Endothelial cell of umbilical vein (primary cell): ENCODE results near the gene CRB1. TPM values are rescaled to one million over a fixed set of nuclear protein-coding genes. Genes with fewer than 3 reads are reported as not detected.

Experiments used
- BruUV-seq: library from RNA; stranded (reverse); fragments of 400-500 nt; replicated peaks from 2 replicates; lab custom pipeline; 2021; lab: Mats Ljungman, UMichigan
- CTCF ChIA-PET: fragments of 300-600, 350-600 bp; sonication (Branson Sonifier 250); formaldehyde crosslinking; loops from one replicate; lab custom pipeline; 2021; ENCODE audit warnings: antibody characterized with exemption, inconsistent platforms; lab: Charles Lee
- POLR2A ChIA-PET: fragments of 300-600, 350-600 bp; sonication (Branson Sonifier 250); formaldehyde crosslinking; loops from one replicate; lab custom pipeline; 2021; ENCODE audit warnings: antibody characterized with exemption, inconsistent platforms; lab: Charles Lee
- DNase-seq: peaks from one replicate; pipeline ENCODE4 v3.0.0-alpha.2; 2011; ENCODE audit warnings: low read depth, low spot score
- FAIRE-seq: peaks from 2 replicates; lab custom pipeline; 2011; peaks lifted over from hg19 to GRCh38; lab: Jason Lieb, UNC
- H2AFZ ChIP-seq: 2 replicates; pipeline ENCODE4 v1.6.0; 2012; ENCODE audit warnings: low read depth, low read length, control low read depth, inconsistent platforms
- H3K27ac ChIP-seq: 2 replicates; pipeline ENCODE4 v1.5.1; 2011; ENCODE audit warnings: low read depth, mild to moderate bottlenecking, control low read depth, low read length, moderate library complexity; ENCODE audit not compliant: insufficient read depth
- H3K27me3 ChIP-seq, 2 experiments: 2 replicates each; pipeline versions ENCODE4 v1.6.0 to v1.6.1; 2011; ENCODE audit warnings: low read length in 2 of 2, mixed read lengths in 1 of 2; ENCODE audit not compliant: control insufficient read depth in 2 of 2, insufficient read depth in 2 of 2
- H3K36me3 ChIP-seq, 2 experiments: 2 replicates in 1 of 2; 3 replicates in 1 of 2; pipeline ENCODE4 v1.5.1; 2011; ENCODE audit warnings: low read length in 2 of 2, mild to moderate bottlenecking in 1 of 2, moderate library complexity in 1 of 2; ENCODE audit not compliant: control insufficient read depth in 2 of 2, insufficient read depth in 2 of 2; ENCODE audit errors: extremely low read depth in 1 of 2
- H3K4me1 ChIP-seq: 3 replicates; pipeline ENCODE4 v1.5.1; 2011; ENCODE audit warnings: mild to moderate bottlenecking, low read length; ENCODE audit not compliant: control insufficient read depth, insufficient read depth; ENCODE audit errors: extremely low read depth
- H3K4me2 ChIP-seq: 2 replicates; pipeline ENCODE4 v1.6.1; 2011; ENCODE audit warnings: low read length, control low read depth, mixed read lengths; ENCODE audit not compliant: insufficient read depth
- H3K4me3 ChIP-seq, 3 experiments: fragments of 200-600 bp in 1 of 3; sonication (generic), shearing (Covaris generic) in 1 of 3; replicated peaks in 1 of 3; 2 replicates each; pipeline ENCODE4 v1.5.1; 2011 to 2016; ENCODE audit warnings: control low read depth in 3 of 3, low read length in 3 of 3, mild to moderate bottlenecking in 2 of 3, inconsistent platforms in 1 of 3, low read depth in 1 of 3, moderate library complexity in 1 of 3; ENCODE audit not compliant: insufficient read depth in 1 of 3
- H3K79me2 ChIP-seq: 2 replicates; pipeline ENCODE4 v1.6.0; 2012; ENCODE audit warnings: low read length, inconsistent platforms; ENCODE audit not compliant: control insufficient read depth, insufficient read depth
- H3K9ac ChIP-seq: replicated peaks from 2 replicates; pipeline ENCODE3; 2011; ENCODE audit warnings: low read length, control low read depth; ENCODE audit not compliant: insufficient read depth; ENCODE audit errors: extremely low read depth
- H3K9me1 ChIP-seq: replicated peaks from 3 replicates; pipeline ENCODE4 v1.6.0; 2011; ENCODE audit warnings: mild to moderate bottlenecking, low read length; ENCODE audit not compliant: control insufficient read depth, insufficient read depth; ENCODE audit errors: extremely low read depth
- H3K9me3 ChIP-seq: replicated peaks from 2 replicates; pipeline ENCODE4 v1.5.1; 2012; ENCODE audit warnings: low read length, inconsistent platforms; ENCODE audit not compliant: control insufficient read depth, insufficient read depth
- H4K20me1 ChIP-seq: replicated peaks from 2 replicates; pipeline ENCODE3; 2011; ENCODE audit warnings: mild to moderate bottlenecking, low read length; ENCODE audit not compliant: control insufficient read depth, insufficient read depth; ENCODE audit errors: extremely low read depth
- EZH2 ChIP-seq: IDR thresholded peaks from 2 replicates; pipeline ENCODE4 v1.6.1; 2012; ENCODE audit warnings: borderline replicate concordance, low read depth, mild to moderate bottlenecking, moderate library complexity, low read length, inconsistent platforms; ENCODE audit not compliant: severe bottlenecking
- FOS ChIP-seq: IDR thresholded peaks from 2 replicates; pipeline ENCODE4 v1.6.1; 2011; ENCODE audit warnings: mild to moderate bottlenecking, low read length, moderate library complexity, borderline replicate concordance; ENCODE audit not compliant: insufficient read depth
- GATA2 ChIP-seq: IDR thresholded peaks from 2 replicates; pipeline ENCODE4 v1.7.0; 2011; ENCODE audit warnings: low read depth, mild to moderate bottlenecking, moderate library complexity, mixed read lengths, low read length; ENCODE audit not compliant: insufficient read length, insufficient read depth
- JUN ChIP-seq: IDR thresholded peaks from 2 replicates; pipeline ENCODE4 v1.6.1; 2011; ENCODE audit warnings: borderline replicate concordance, low read depth; ENCODE audit not compliant: insufficient read length, insufficient read depth
- MYC ChIP-seq: IDR thresholded peaks from one replicate; pipeline ENCODE4 v1.6.1; 2011; ENCODE audit warnings: mild to moderate bottlenecking, low read depth, low read length
- POLR2A ChIP-seq: IDR thresholded peaks from 2 replicates; pipeline ENCODE4 v1.6.1; 2012; ENCODE audit warnings: low read depth, mild to moderate bottlenecking, control low read depth, low read length
- POLR2AphosphoS5 ChIP-seq: IDR thresholded peaks from 2 replicates; pipeline ENCODE4 v1.6.1; 2012; ENCODE audit warnings: low read depth, mild to moderate bottlenecking, control low read depth, low read length, moderate library complexity; ENCODE audit not compliant: insufficient read depth
- dilution Hi-C: fragments of 300-500 bp; cut with MboI; formaldehyde crosslinking; loops from one replicate; pipeline ENCODE4 v1.15.0; 2019; ENCODE audit warnings: low sequenced_read_pairs; ENCODE audit not compliant: extremely low pct_ligation_motif_present
- intact Hi-C: fragments of 100-400 bp; cut with micrococcal nuclease; formaldehyde crosslinking; loops from one replicate; pipeline ENCODE4 v1.10.0; 2022
- polyA plus RNA-seq, 4 experiments: library from polyadenylated mRNA; depleted of rRNA in 3 of 4; stranded (reverse) in 3 of 4; unstranded in 1 of 4; fragments of >200 nt; gene quantifications; 2 replicates each; pipeline versions ENCODE4 v1.2.1 to v1.2.3, GENCODE V29; 2011 to 2012; ENCODE audit warnings: missing spikeins in 1 of 4
- total RNA-seq: library from RNA; stranded (reverse); gene quantifications from 2 replicates; pipeline ENCODE4 v1.2.3, GENCODE V29; 2021
- TF ChIP-seq, protein P1 (sequence below): IDR thresholded peaks from 2 replicates; pipeline ENCODE4 v1.6.1; 2011; ENCODE audit not compliant: insufficient read depth, insufficient read length
- TF ChIP-seq, protein P2 (sequence below), 2 donors: IDR thresholded peaks; 1 replicate in 1 of 2; 2 replicates in 1 of 2; pipeline ENCODE4 v1.5.1; 2011; ENCODE audit warnings: low read length in 2 of 2, mild to moderate bottlenecking in 2 of 2, moderate library complexity in 2 of 2, control low read depth in 1 of 2, inconsistent platforms in 1 of 2, low read depth in 1 of 2; ENCODE audit not compliant: insufficient read depth in 1 of 2; ENCODE audit errors: extremely low read depth in 1 of 2

CRB1 gene
- total and polyA plus RNA-seq, 2 donors (not counting 3 experiments of a cell fraction or from before 2014, with no cell fraction given), result not detected

DNA sequence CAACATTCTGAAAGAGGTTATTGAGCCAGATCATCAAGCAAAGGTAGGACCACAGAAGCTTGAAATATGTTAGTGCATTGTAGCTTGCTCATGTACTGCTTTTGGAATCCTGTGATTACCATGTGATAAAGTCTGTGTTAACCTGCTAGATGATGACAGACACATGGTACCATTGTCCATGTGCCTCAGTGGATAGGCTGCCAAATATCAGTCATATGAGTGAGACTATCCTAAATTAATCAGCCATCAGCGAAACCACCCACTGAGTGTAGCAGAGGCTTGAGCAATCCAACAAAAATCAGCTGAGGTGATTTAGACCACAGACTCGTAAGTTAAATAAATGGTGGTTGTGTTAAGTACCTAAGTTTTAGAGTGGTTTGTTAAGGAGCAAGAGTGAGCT, 32.7 kb upstream of the CRB1 start:
- intact Hi-C loops, result no loop called here
- dilution Hi-C loops, result no loop called here
- FAIRE-seq, result no peak
- TF ChIP-seq POLR2AphosphoS5 (no peak), EZH2 (no peak), MYC (no peak), JUN (no peak), GATA2 (no peak), POLR2A (no peak), FOS (no peak)
- TF ChIP-seq, protein P1, sequence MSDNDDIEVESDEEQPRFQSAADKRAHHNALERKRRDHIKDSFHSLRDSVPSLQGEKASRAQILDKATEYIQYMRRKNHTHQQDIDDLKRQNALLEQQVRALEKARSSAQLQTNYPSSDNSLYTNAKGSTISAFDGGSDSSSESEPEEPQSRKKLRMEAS, result no peak
- TF ChIP-seq, protein P2, sequence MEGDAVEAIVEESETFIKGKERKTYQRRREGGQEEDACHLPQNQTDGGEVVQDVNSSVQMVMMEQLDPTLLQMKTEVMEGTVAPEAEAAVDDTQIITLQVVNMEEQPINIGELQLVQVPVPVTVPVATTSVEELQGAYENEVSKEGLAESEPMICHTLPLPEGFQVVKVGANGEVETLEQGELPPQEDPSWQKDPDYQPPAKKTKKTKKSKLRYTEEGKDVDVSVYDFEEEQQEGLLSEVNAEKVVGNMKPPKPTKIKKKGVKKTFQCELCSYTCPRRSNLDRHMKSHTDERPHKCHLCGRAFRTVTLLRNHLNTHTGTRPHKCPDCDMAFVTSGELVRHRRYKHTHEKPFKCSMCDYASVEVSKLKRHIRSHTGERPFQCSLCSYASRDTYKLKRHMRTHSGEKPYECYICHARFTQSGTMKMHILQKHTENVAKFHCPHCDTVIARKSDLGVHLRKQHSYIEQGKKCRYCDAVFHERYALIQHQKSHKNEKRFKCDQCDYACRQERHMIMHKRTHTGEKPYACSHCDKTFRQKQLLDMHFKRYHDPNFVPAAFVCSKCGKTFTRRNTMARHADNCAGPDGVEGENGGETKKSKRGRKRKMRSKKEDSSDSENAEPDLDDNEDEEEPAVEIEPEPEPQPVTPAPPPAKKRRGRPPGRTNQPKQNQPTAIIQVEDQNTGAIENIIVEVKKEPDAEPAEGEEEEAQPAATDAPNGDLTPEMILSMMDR (IDR thresholded peaks at IDR 0.05; ENCODE audit: extremely low read depth in 1 of 2, insufficient read depth in 1 of 2, low read depth in 1 of 2, low read length in 2 of 2), result no peak
- Histone ChIP-seq H2AFZ (no peak overlapping the region), H3K27me3 (peaks cover 1 to 2% of the 10 kb centered on the region in 2 experiments), H4K20me1 (no peaks in the 10 kb centered on the region), H3K27ac (no peak overlapping the region), H3K4me1 (no peaks in the 10 kb centered on the region), H3K4me2 (no peak overlapping the region), H3K9me1 (no peaks in the 10 kb centered on the region), H3K9me3 (no peaks in the 10 kb centered on the region), H3K9ac (no peak overlapping the region), H3K79me2 (no peaks in the 10 kb centered on the region), H3K36me3 (no peaks in the 10 kb centered on the region), H3K4me3 (no peak overlapping the region)
- POLR2A ChIA-PET, result no interaction called here
- no TSS peak for BruUV-seq
- DNase-seq, result no peak
- CTCF ChIA-PET, result interaction anchor here (1.2 kb wide), 1 partner anchor 10 kb away, joined by 3 read pairs; no protein-coding TSS in a partner anchor
